ENCODE measurements around the gene FOXN1. TPM values are rescaled to one million over a fixed set of nuclear protein-coding genes. Genes with fewer than 3 reads are reported as not detected.

FOXN1 gene
- total RNA-seq, 1 donor from 2014 or later = not detected

- intact Hi-C loops (cut with micrococcal nuclease) = loop anchor here (1.0 to 2.0 kb wide), 2 partner anchors 19 to 139 kb away; partner anchors contain the start of genes PROCA1 and UNC119
Measured at GRCh38 chr17:28571361-28572122, 65.4 kb downstream of the FOXN1 start, which contains the start of gene PIGS. Gene PIGS, minus strand, starts transcription at chr17:28571524. Its CDS starts 28 bp downstream, at chr17:28571496.

- intact Hi-C loops (cut with micrococcal nuclease) = no loop called here
Measured at GRCh38 chr17:28572259-28573039, 66.3 kb downstream of the FOXN1 start.

- intact Hi-C loops (cut with micrococcal nuclease) = no loop called here
Measured at GRCh38 chr17:28573040-28573380, 66.9 kb downstream of the FOXN1 start.

GRCh38 chr17:28573521-28573920, 67.4 kb downstream of the FOXN1 start:
- intact Hi-C loops (cut with micrococcal nuclease) = no loop called here

GRCh38 chr17:28573966-28574480, 67.9 kb downstream of the FOXN1 start:
- intact Hi-C loops (cut with micrococcal nuclease) = no loop called here

- intact Hi-C loops (cut with micrococcal nuclease) = no loop called here
Measured at GRCh38 chr17:28574526-28574925, 68.4 kb downstream of the FOXN1 start.

- intact Hi-C loops (cut with micrococcal nuclease) = loop anchor here (5.0 kb wide), 2 partner anchors 72 to 87 kb away; partner anchors contain the start of genes BLTP2, SDF2 and SUPT6H
Measured at GRCh38 chr17:28575126-28575795, 69.1 kb downstream of the FOXN1 start.

- intact Hi-C loops (cut with micrococcal nuclease) = loop anchor here (2.0 to 5.0 kb wide), 3 partner anchors 71 to 377 kb away; partner anchors contain the start of genes BLTP2, SDF2 and SUPT6H
Measured at GRCh38 chr17:28576016-28576415, 69.9 kb downstream of the FOXN1 start.

- intact Hi-C loops (cut with micrococcal nuclease) = loop anchor here (1.0 to 5.0 kb wide), 4 partner anchors 21 to 376 kb away; partner anchors contain the start of genes BLTP2, SDF2 and SUPT6H
Measured at GRCh38 chr17:28576758-28577465, 70.8 kb downstream of the FOXN1 start, which contains the start of gene ALDOC. Gene ALDOC, minus strand, starts transcription at chr17:28576895. Its CDS starts 1,363 bp downstream, at chr17:28575532.

- intact Hi-C loops (cut with micrococcal nuclease) = loop anchor here (1.0 to 5.0 kb wide), 4 partner anchors 21 to 375 kb away; partner anchors contain the start of genes BLTP2, SDF2 and SUPT6H
Measured at GRCh38 chr17:28577466-28577824, 71.3 kb downstream of the FOXN1 start.

GRCh38 chr17:28578246-28579195, 72.4 kb downstream of the FOXN1 start:
- intact Hi-C loops (cut with micrococcal nuclease) = loop anchor here (5.0 kb wide), 2 partner anchors 69 to 84 kb away; partner anchors contain the start of genes BLTP2, SDF2 and SUPT6H

GRCh38 chr17:28579526-28579925, 73.4 kb downstream of the FOXN1 start:
- intact Hi-C loops (cut with micrococcal nuclease) = loop anchor here (5.0 kb wide), 2 partner anchors 68 to 83 kb away; partner anchors contain the start of genes BLTP2, SDF2 and SUPT6H

- intact Hi-C loops (cut with micrococcal nuclease) = no loop called here
Measured at GRCh38 chr17:28580959-28581358, 74.8 kb downstream of the FOXN1 start.

GRCh38 chr17:28582513-28582912, 76.4 kb downstream of the FOXN1 start:
- intact Hi-C loops (cut with micrococcal nuclease) = no loop called here

GRCh38 chr17:28584434-28584833, 78.3 kb downstream of the FOXN1 start:
- intact Hi-C loops (cut with micrococcal nuclease) = no loop called here

- intact Hi-C loops (cut with micrococcal nuclease) = no loop called here
Measured at GRCh38 chr17:28585851-28586250, 79.7 kb downstream of the FOXN1 start.

Data from T-helper 2 cell treated with Interferon-gamma antibody and Interleukin-4, amounts not matched to agents 100 ng/mL and 5 ng/mL, for 36 hours (primary cell).